Natural killer cell treated with Interleukin-12 subunit alpha and Interleukin-12 subunit beta and Interleukin-15 and Interleukin-18, amount 100 ng/mL, for 72 hours (primary cell): ENCODE results near the gene DMRTC2. TPM values are rescaled to one million over a fixed set of nuclear protein-coding genes. Genes with fewer than 3 reads are reported as not detected.

Source experiments
- ATAC-seq, 2 donors: fragments of 150-1000 bp; cut with Tn5 transposase in 1 of 2; sonication (Bioruptor Pico), chemical (Tn5 transposase) in 1 of 2; 2 replicates each; pipeline ENCODE4 v1.10.0; 2021
- DNase-seq: peaks from one replicate; pipeline ENCODE4 v3.0.0; 2022; ENCODE audit warnings: low spot score
- H3K27ac Mint-ChIP-seq, 2 donors: 1 replicate in 1 of 2; 2 replicates in 1 of 2; pipeline ENCODE4 v1.8.0; 2022; ENCODE audit warnings: mixed read lengths in 2 of 2, mild to moderate bottlenecking in 1 of 2, moderate library complexity in 1 of 2
- H3K27me3 Mint-ChIP-seq, 2 donors: 1 replicate in 1 of 2; 2 replicates in 1 of 2; pipeline ENCODE4 v1.8.0; 2022; ENCODE audit warnings: mixed read lengths in 2 of 2
- H3K36me3 Mint-ChIP-seq: one replicate; pipeline ENCODE4 v1.8.0; 2022; ENCODE audit warnings: mixed read lengths
- H3K4me1 Mint-ChIP-seq, 2 donors: 1 replicate in 1 of 2; 2 replicates in 1 of 2; pipeline ENCODE4 v1.8.0; 2022; ENCODE audit warnings: low read depth in 2 of 2, mixed read lengths in 2 of 2, mild to moderate bottlenecking in 1 of 2
- H3K4me3 Mint-ChIP-seq: one replicate; pipeline ENCODE4 v1.8.0; 2022; ENCODE audit warnings: mixed read lengths
- H3K9me3 Mint-ChIP-seq: 2 replicates; pipeline ENCODE4 v1.8.0; 2022; ENCODE audit warnings: mixed read lengths
- total RNA-seq, 2 donors: library from RNA; stranded (reverse); gene quantifications; one replicate each; pipeline ENCODE4 v1.2.3, GENCODE V29; 2022

DMRTC2 gene
- total RNA-seq, 2 donors from 2014 or later, result not detected

- H3K36me3 Mint-ChIP-seq, result peaks cover 22% of the 10 kb centered on the region
- peak in 1 of 2 donors; percentile 17 for ATAC-seq
- H3K27ac Mint-ChIP-seq, result peak overlapping the region; percentile 65 to 66
- H3K4me1 Mint-ChIP-seq, result peaks cover 39 to 49% of the 10 kb centered on the region in 2 donors
- no peak for DNase-seq
- H3K27me3 Mint-ChIP-seq, result no peaks in the 10 kb centered on the region
- no peak overlapping the region for H3K4me3 Mint-ChIP-seq
- no peaks in the 10 kb centered on the region for H3K9me3 Mint-ChIP-seq
Observed at GRCh38 chr19:41895745-41896580, 51.1 kb downstream of the DMRTC2 start.

GRCh38 chr19:41896581-41896942 is 51.7 kb downstream of the DMRTC2 start:
- peak overlapping the region; percentile 65 to 66 for H3K27ac Mint-ChIP-seq
- peaks cover 22% of the 10 kb centered on the region for H3K36me3 Mint-ChIP-seq
- no peaks in the 10 kb centered on the region for H3K27me3 Mint-ChIP-seq
- H3K4me1 Mint-ChIP-seq, result peaks cover 36 to 46% of the 10 kb centered on the region in 2 donors
- ATAC-seq, result no peak
- no peak for DNase-seq
- no peak overlapping the region for H3K4me3 Mint-ChIP-seq
- H3K9me3 Mint-ChIP-seq, result no peaks in the 10 kb centered on the region

GRCh38 chr19:41897181-41897580 is 52.3 kb downstream of the DMRTC2 start:
- Mint-ChIP-seq H3K4me3 (no peak overlapping the region), H3K4me1 (peaks cover 32 to 43% of the 10 kb centered on the region in 2 donors), H3K9me3 (no peaks in the 10 kb centered on the region), H3K27ac (peak overlapping the region; percentile 14 to 79), H3K36me3 (peaks cover 22% of the 10 kb centered on the region), H3K27me3 (no peaks in the 10 kb centered on the region)
- DNase-seq (no peak), ATAC-seq (no peak)

GRCh38 chr19:41897820-41898219 is 53.0 kb downstream of the DMRTC2 start:
- DNase-seq, result no peak
- H3K9me3 Mint-ChIP-seq, result no peaks in the 10 kb centered on the region
- H3K27ac Mint-ChIP-seq, result peak overlapping the region; percentile 14 to 79
- H3K4me3 Mint-ChIP-seq, result no peak overlapping the region
- peaks cover 32 to 42% of the 10 kb centered on the region in 2 donors for H3K4me1 Mint-ChIP-seq
- ATAC-seq, result no peak
- no peaks in the 10 kb centered on the region for H3K27me3 Mint-ChIP-seq
- peaks cover 22% of the 10 kb centered on the region for H3K36me3 Mint-ChIP-seq

- H3K4me3 Mint-ChIP-seq, result no peak overlapping the region
Observed at GRCh38 chr19:41898235-41898634, 53.4 kb downstream of the DMRTC2 start.

More at GRCh38 chr19:41898235-41898634, 53.4 kb downstream of the DMRTC2 start:
- Mint-ChIP-seq H3K27ac (peak overlapping the region; percentile 14 to 79), H3K4me1 (peaks cover 29 to 38% of the 10 kb centered on the region in 2 donors), H3K27me3 (no peaks in the 10 kb centered on the region), H3K9me3 (no peaks in the 10 kb centered on the region), H3K36me3 (peaks cover 22% of the 10 kb centered on the region)
- DNase-seq (no peak), ATAC-seq (no peak)

Other genes with a start within 250 kb of the DMRTC2 start
- not detected for gene CEACAM4, start 218.0 kb upstream of the DMRTC2 start, total RNA-seq
- gene CEACAM7, start 156.8 kb upstream of the DMRTC2 start, total RNA-seq, result not detected
- not detected for gene CEACAM5, start 136.4 kb upstream of the DMRTC2 start, total RNA-seq
- not detected for gene CEACAM6, start 89.5 kb upstream of the DMRTC2 start, total RNA-seq
- not detected for gene CEACAM3, start 48.5 kb upstream of the DMRTC2 start, total RNA-seq
- gene LYPD4, start 359 bp upstream of the DMRTC2 start, total RNA-seq, result not detected
- 1,000 to 10,000 TPM; 1,532 to 1,595 TPM for gene RPS19, start 15.2 kb downstream of the DMRTC2 start, total RNA-seq
- 1 to 10 TPM in 1 of 2 donors, under 1 TPM in 1; 0.93 to 1.8 TPM for gene CD79A, start 32.2 kb downstream of the DMRTC2 start, total RNA-seq
- 100 to 1,000 TPM; 321 to 444 TPM for gene ARHGEF1, start 38.1 kb downstream of the DMRTC2 start, total RNA-seq
- gene ERFL, start 83.4 kb downstream of the DMRTC2 start, total RNA-seq, result under 1 TPM; 0.67 TPM
- gene RABAC1, start 114.3 kb downstream of the DMRTC2 start, total RNA-seq, result 10 to 100 TPM; 79.6 to 89.7 TPM
- 1 to 10 TPM; 2.0 to 4.2 TPM for gene ATP1A3, start 149.2 kb downstream of the DMRTC2 start, total RNA-seq
- gene GRIK5, start 225.2 kb downstream of the DMRTC2 start, total RNA-seq, result 1 to 10 TPM in 1 of 2 donors, under 1 TPM in 1; 0.21 to 1.0 TPM
- gene ZNF574, start 231.1 kb downstream of the DMRTC2 start, total RNA-seq, result 10 to 100 TPM; 14.2 to 16.1 TPM